Esophagus squamous epithelium (tissue), 5 donors: ENCODE results near the gene TMEM121. TPM values are rescaled to one million over a fixed set of nuclear protein-coding genes. Genes with fewer than 3 reads are reported as not detected.

Experiments
- DNase-seq: peaks from one replicate; lab custom pipeline; 2025; lab: John Stamatoyannopoulos, UW
- H3K27ac ChIP-seq, 4 donors: fragments of 200-600 bp; sonication (generic); one replicate each; pipeline ENCODE4 v1.5.1; 2016 to 2019; ENCODE audit warnings: mild to moderate bottlenecking in 1 of 4
- H3K27me3 ChIP-seq, 4 donors: fragments of 200-600 bp; sonication (generic); 1 replicate in 3 of 4; 2 replicates in 1 of 4; pipeline versions ENCODE4 v1.5.1 to v1.6.0; 2017 to 2021; ENCODE audit warnings: antibody characterized with exemption in 1 of 4
- H3K36me3 ChIP-seq, 3 donors: fragments of 200-600 bp; sonication (generic); one replicate each; pipeline ENCODE4 v1.5.1; 2016 to 2019
- H3K4me1 ChIP-seq, 3 donors: fragments of 200-600 bp; sonication (generic); one replicate each; pipeline ENCODE4 v1.5.1; 2017 to 2019
- H3K4me3 ChIP-seq, 4 donors: fragments of 200-600 bp; sonication (generic); 1 replicate in 3 of 4; 2 replicates in 1 of 4; pipeline ENCODE4 v1.5.1; 2016 to 2019; ENCODE audit warnings: mild to moderate bottlenecking in 2 of 4, moderate library complexity in 1 of 4
- H3K9me3 ChIP-seq, 3 donors: fragments of 200-600 bp; sonication (generic); one replicate each; pipeline ENCODE4 v1.5.1; 2016 to 2019
- CTCF ChIP-seq, 6 experiments: fragments of 450-650 bp in 4 of 6; fragments of 200-600 bp in 2 of 6; sonication (generic) in 2 of 6; IDR thresholded peaks; one replicate each; pipeline ENCODE4 v1.5.1; 2016 to 2019; ENCODE audit warnings: antibody characterized with exemption in 6 of 6, mild to moderate bottlenecking in 4 of 6, moderate library complexity in 4 of 6
- POLR2A ChIP-seq, 4 donors: fragments of 450-650 bp; IDR thresholded peaks; one replicate each; pipeline ENCODE4 v1.6.1; 2017; ENCODE audit warnings: antibody characterized with exemption in 4 of 4, mild to moderate bottlenecking in 4 of 4, moderate library complexity in 3 of 4
- WGBS, 2 donors: methylation state at CpG; one replicate each; pipeline ENCODE4 v1.1.5; 2018; 5-methylcytosine and 5-hydroxymethylcytosine counted together
- intact Hi-C: fragments of 100-400 bp; cut with DNase I; formaldehyde crosslinking; loops from one replicate; pipeline ENCODE4 v1.15.0; 2022
- total RNA-seq, 4 donors: library from RNA; depleted of rRNA; stranded (reverse); fragments of >200 nt; gene quantifications; one replicate each; pipeline ENCODE4 v1.1.0, GENCODE V29; 2016
- donor health status: DM: yes; HTN: yes; CAD: no.

The TMEM121 gene
- total RNA-seq, 4 donors from 2014 or later, result 0.61 to 2.1 (median 1.6) TPM

GRCh38 chr14:105490572-105491365 is 35.6 kb upstream of the TMEM121 start, which contains the start of gene TEDC1:
TSS of gene TEDC1 (plus strand) at chr14:105491246. CDS start at chr14:105491376, 130 bp downstream.
- no peaks in the 10 kb centered on the region for H3K36me3 ChIP-seq
- DNase-seq, result peak; percentile 99
- no peaks in the 10 kb centered on the region for H3K9me3 ChIP-seq
- H3K4me3 ChIP-seq, result peak within 1 kb of the TSS; percentile 73 to 86 (median 83)
- TF ChIP-seq CTCF (IDR thresholded peaks at IDR 0.05) (peak; percentile 58 to 99 (median 97)), POLR2A (IDR thresholded peaks at IDR 0.05) (peak in 3 of 4 donors; percentile 38 to 75 (median 62))
- intact Hi-C loops, result no loop called here
- peaks cover 38 to 65% (median 54%) of the 10 kb centered on the region in 3 donors for H3K4me1 ChIP-seq
- WGBS, 2 donors, result 0% methylated on average over 20 of the region's 94 CpGs; no CpG with 5 or more reads in 1 of the 2 donors
- peak within 1 kb of the TSS; percentile 90 to 99 (median 96) for H3K27ac ChIP-seq
- H3K27me3 ChIP-seq, result peaks cover 0 to 21% (median 0%) of the 10 kb centered on the region in 4 donors

- TF ChIP-seq POLR2A (IDR thresholded peaks at IDR 0.05), result peak in 1 of 4 donors; percentile 52
- no peak for TF ChIP-seq CTCF (IDR thresholded peaks at IDR 0.05)
- H3K4me3 ChIP-seq, result peak overlapping the region; percentile 73 to 86 (median 83)
- DNase-seq, result no peak
- H3K36me3 ChIP-seq, result no peaks in the 10 kb centered on the region
- H3K27me3 ChIP-seq, result peaks cover 0 to 14% (median 0%) of the 10 kb centered on the region in 4 donors
- WGBS, 2 donors, result 0 to 3% methylated on average over 3 to 9 of the region's 53 CpGs
- H3K4me1 ChIP-seq, result peaks cover 31 to 64% (median 47%) of the 10 kb centered on the region in 3 donors
- H3K9me3 ChIP-seq, result no peaks in the 10 kb centered on the region
- intact Hi-C loops, result no loop called here
- H3K27ac ChIP-seq, result peak overlapping the region; percentile 90 to 99 (median 96)
Measured at GRCh38 chr14:105491366-105491973, 34.9 kb upstream of the TMEM121 start.

GRCh38 chr14:105492031-105492970 is 34.1 kb upstream of the TMEM121 start:
- Histone ChIP-seq H3K4me3 (peak overlapping the region in 2 of 4 donors; percentile 73 to 83), H3K9me3 (no peaks in the 10 kb centered on the region), H3K36me3 (peaks cover 0 to 3% (median 0%) of the 10 kb centered on the region in 3 donors), H3K27ac (peak overlapping the region in 2 of 4 donors; percentile 90 to 99), H3K27me3 (peaks cover 0 to 6% (median 0%) of the 10 kb centered on the region in 4 donors), H3K4me1 (peaks cover 27 to 56% (median 38%) of the 10 kb centered on the region in 3 donors)
- intact Hi-C loops, result no loop called here
- TF ChIP-seq CTCF (IDR thresholded peaks at IDR 0.05) (no peak), POLR2A (IDR thresholded peaks at IDR 0.05) (no peak)
- DNase-seq, result no peak
- 59% methylated on average over 7 of the region's 24 CpGs; no CpG with 5 or more reads in 1 of the 2 donors for WGBS, 2 donors

GRCh38 chr14:105492971-105493871 is 33.2 kb upstream of the TMEM121 start:
- Histone ChIP-seq H3K27ac (no peak overlapping the region), H3K36me3 (peaks cover 0 to 12% (median 0%) of the 10 kb centered on the region in 3 donors), H3K27me3 (no peaks in the 10 kb centered on the region), H3K4me1 (peaks cover 19 to 46% (median 29%) of the 10 kb centered on the region in 3 donors), H3K4me3 (no peak overlapping the region), H3K9me3 (no peaks in the 10 kb centered on the region)
- DNase-seq, result no peak
- TF ChIP-seq CTCF (IDR thresholded peaks at IDR 0.05), result no peak
- no peak for TF ChIP-seq POLR2A (IDR thresholded peaks at IDR 0.05)
- intact Hi-C loops, result no loop called here
- WGBS, 2 donors, result 0 to 88% methylated on average over 1 to 6 of the region's 20 CpGs
